Ascending aorta (tissue), 2 donors: Measurements from ENCODE around the gene CTDSPL. TPM values are rescaled to one million over a fixed set of nuclear protein-coding genes. Genes with fewer than 3 reads are reported as not detected.

Experiments used
- DNase-seq, 2 donors: peaks; one replicate each; pipeline ENCODE4 v3.0.0-alpha.2; 2019; ENCODE audit warnings: low spot score in 2 of 2
- H3K27ac ChIP-seq, 2 donors: fragments of 200-600 bp; sonication (generic); one replicate each; pipeline ENCODE4 v1.5.1; 2016 to 2017; ENCODE audit warnings: mild to moderate bottlenecking in 1 of 2
- H3K27me3 ChIP-seq: fragments of 200-600 bp; sonication (generic); one replicate; pipeline ENCODE4 v1.5.1; 2017
- H3K36me3 ChIP-seq, 2 donors: fragments of 200-600 bp; sonication (generic); one replicate each; pipeline ENCODE4 v1.5.1; 2016
- H3K4me1 ChIP-seq, 2 donors: fragments of 200-600 bp; sonication (generic); one replicate each; pipeline ENCODE4 v1.5.1; 2016 to 2017; ENCODE audit warnings: mild to moderate bottlenecking in 1 of 2
- H3K4me3 ChIP-seq, 2 donors: fragments of 200-600 bp; sonication (generic); one replicate each; pipeline ENCODE4 v1.5.1; 2016 to 2017; ENCODE audit warnings: mild to moderate bottlenecking in 1 of 2
- H3K9me3 ChIP-seq, 2 donors: fragments of 200-600 bp; sonication (generic); one replicate each; pipeline ENCODE4 v1.5.1; 2016
- CTCF ChIP-seq, 3 experiments: fragments of 200-600 bp in 2 of 3; fragments of 450-650 bp in 1 of 3; sonication (generic) in 2 of 3; IDR thresholded peaks; one replicate each; pipeline ENCODE4 v1.5.1; 2016 to 2019; ENCODE audit warnings: antibody characterized with exemption in 3 of 3, mild to moderate bottlenecking in 1 of 3, moderate library complexity in 1 of 3
- intact Hi-C: fragments of 100-400 bp; cut with DNase I; formaldehyde crosslinking; loops from one replicate; pipeline ENCODE4 v1.15.1; 2023
- total RNA-seq: library from RNA; depleted of rRNA; stranded (reverse); fragments of >200 nt; gene quantifications from one replicate; pipeline ENCODE4 v1.1.0, GENCODE V29; 2016

CTDSPL gene
- total RNA-seq, 1 donor from 2014 or later, result 80.9 TPM

GRCh38 chr3:37981348-37981664 lies 119.6 kb downstream of the CTDSPL start:
- H3K4me1 ChIP-seq, result no peaks in the 10 kb centered on the region
- no peaks in the 10 kb centered on the region for H3K9me3 ChIP-seq
- intact Hi-C loops, result no loop called here
- H3K27me3 ChIP-seq, result no peaks in the 10 kb centered on the region
- H3K36me3 ChIP-seq, result peaks cover 30 to 40% of the 10 kb centered on the region in 2 donors
- no peak overlapping the region for H3K27ac ChIP-seq
- TF ChIP-seq CTCF (IDR thresholded peaks at IDR 0.05), result no peak
- no peak overlapping the region for H3K4me3 ChIP-seq
- no peak for DNase-seq

GRCh38 chr3:37982331-37982730 lies 120.7 kb downstream of the CTDSPL start:
- Histone ChIP-seq H3K36me3 (peaks cover 25 to 30% of the 10 kb centered on the region in 2 donors), H3K27ac (no peak overlapping the region), H3K4me1 (no peaks in the 10 kb centered on the region), H3K27me3 (no peaks in the 10 kb centered on the region), H3K9me3 (no peaks in the 10 kb centered on the region), H3K4me3 (no peak overlapping the region)
- no peak for TF ChIP-seq CTCF (IDR thresholded peaks at IDR 0.05)
- intact Hi-C loops, result no loop called here
- DNase-seq, result no peak

- intact Hi-C loops, result no loop called here
- no peak for TF ChIP-seq CTCF (IDR thresholded peaks at IDR 0.05)
- Histone ChIP-seq H3K27ac (no peak overlapping the region), H3K4me3 (no peak overlapping the region), H3K4me1 (no peaks in the 10 kb centered on the region), H3K36me3 (peaks cover 25 to 29% of the 10 kb centered on the region in 2 donors), H3K27me3 (no peaks in the 10 kb centered on the region), H3K9me3 (no peaks in the 10 kb centered on the region)
- DNase-seq, result no peak
Observed at GRCh38 chr3:37984051-37984450, 122.4 kb downstream of the CTDSPL start.

- no peak overlapping the region for H3K4me3 ChIP-seq
- intact Hi-C loops, result no loop called here
- H3K27me3 ChIP-seq, result no peaks in the 10 kb centered on the region
- H3K27ac ChIP-seq, result no peak overlapping the region
- TF ChIP-seq CTCF (IDR thresholded peaks at IDR 0.05), result no peak
- no peak for DNase-seq
- H3K36me3 ChIP-seq, result peaks cover 25 to 27% of the 10 kb centered on the region in 2 donors
- no peaks in the 10 kb centered on the region for H3K9me3 ChIP-seq
- H3K4me1 ChIP-seq, result no peaks in the 10 kb centered on the region
Observed at GRCh38 chr3:37984596-37984995, 122.9 kb downstream of the CTDSPL start.

- Histone ChIP-seq H3K36me3 (peaks cover 17% of the 10 kb centered on the region in 2 donors), H3K27me3 (no peaks in the 10 kb centered on the region), H3K27ac (no peak overlapping the region), H3K4me3 (no peak overlapping the region), H3K9me3 (no peaks in the 10 kb centered on the region), H3K4me1 (no peaks in the 10 kb centered on the region)
- intact Hi-C loops, result no loop called here
- DNase-seq, result peak in 1 of 2 donors; percentile 60
- no peak for TF ChIP-seq CTCF (IDR thresholded peaks at IDR 0.05)
Observed at GRCh38 chr3:37985637-37986320, 124.1 kb downstream of the CTDSPL start.
